Duodenal mucosa (tissue), 2 donors: ENCODE measurements around the gene SKIL.

Experiments used
- H3K27ac ChIP-seq: one replicate; pipeline ENCODE4 v1.7.0; 2013; ENCODE audit warnings: low read depth, low read length
- H3K27me3 ChIP-seq, 2 donors: one replicate each; pipeline ENCODE4 v1.7.0; 2013; ENCODE audit warnings: low read length in 2 of 2, control low read depth in 1 of 2; ENCODE audit not compliant: insufficient read depth in 2 of 2, control insufficient read depth in 1 of 2
- H3K36me3 ChIP-seq, 2 donors: one replicate each; pipeline ENCODE4 v1.7.0; 2013; ENCODE audit warnings: low read length in 2 of 2, control low read depth in 1 of 2; ENCODE audit not compliant: insufficient read depth in 2 of 2, control insufficient read depth in 1 of 2
- H3K4me1 ChIP-seq, 2 donors: one replicate each; pipeline ENCODE4 v1.7.0; 2013; ENCODE audit warnings: low read length in 2 of 2, control low read depth in 1 of 2; ENCODE audit not compliant: insufficient read depth in 2 of 2, control insufficient read depth in 1 of 2
- H3K4me3 ChIP-seq, 2 donors: one replicate each; pipeline ENCODE4 v1.7.0; 2013; ENCODE audit warnings: low read length in 2 of 2, low read depth in 1 of 2
- H3K9ac ChIP-seq, 2 donors: one replicate each; pipeline ENCODE4 v1.7.0; 2013; ENCODE audit warnings: low read length in 2 of 2, low read depth in 1 of 2
- H3K9me3 ChIP-seq, 2 donors: one replicate each; pipeline ENCODE4 v1.7.0; 2013; ENCODE audit warnings: low read length in 2 of 2, control low read depth in 1 of 2; ENCODE audit not compliant: control insufficient read depth in 1 of 2

SKIL gene

GRCh38 chr3:170421111-170421641 is 63.7 kb downstream of the SKIL start:
- H3K36me3 ChIP-seq = no peaks in the 10 kb centered on the region
- no peaks in the 10 kb centered on the region for H3K9me3 ChIP-seq
- H3K4me3 ChIP-seq = no peak overlapping the region
- no peak overlapping the region for H3K27ac ChIP-seq
- H3K4me1 ChIP-seq = peaks cover 11 to 13% of the 10 kb centered on the region in 2 donors
- H3K9ac ChIP-seq = no peak overlapping the region
- peaks cover 21 to 32% of the 10 kb centered on the region in 2 donors for H3K27me3 ChIP-seq

- Histone ChIP-seq H3K4me3 (no peak overlapping the region), H3K9ac (no peak overlapping the region), H3K27ac (no peak overlapping the region), H3K4me1 (peaks cover 11 to 13% of the 10 kb centered on the region in 2 donors), H3K9me3 (no peaks in the 10 kb centered on the region), H3K36me3 (no peaks in the 10 kb centered on the region), H3K27me3 (peaks cover 21 to 28% of the 10 kb centered on the region in 2 donors)
Observed at GRCh38 chr3:170421758-170422157, 64.2 kb downstream of the SKIL start.

GRCh38 chr3:170423001-170423615 is 65.6 kb downstream of the SKIL start:
- Histone ChIP-seq H3K9ac (no peak overlapping the region), H3K9me3 (no peaks in the 10 kb centered on the region), H3K4me3 (no peak overlapping the region), H3K36me3 (no peaks in the 10 kb centered on the region), H3K27ac (no peak overlapping the region), H3K27me3 (peaks cover 20 to 23% of the 10 kb centered on the region in 2 donors), H3K4me1 (peaks cover 11 to 13% of the 10 kb centered on the region in 2 donors)

- H3K4me3 ChIP-seq = no peak overlapping the region
Observed at GRCh38 chr3:170424879-170425278, 67.4 kb downstream of the SKIL start.

GRCh38 chr3:170425491-170426239 is 68.2 kb downstream of the SKIL start:
- Histone ChIP-seq H3K4me3 (no peak overlapping the region), H3K9me3 (no peaks in the 10 kb centered on the region), H3K36me3 (no peaks in the 10 kb centered on the region), H3K27me3 (no peaks in the 10 kb centered on the region), H3K27ac (no peak overlapping the region), H3K9ac (no peak overlapping the region), H3K4me1 (no peaks in the 10 kb centered on the region)

More at GRCh38 chr3:170424879-170425278, 67.4 kb downstream of the SKIL start:
- Histone ChIP-seq H3K36me3 (no peaks in the 10 kb centered on the region), H3K27me3 (peaks cover 5 to 7% of the 10 kb centered on the region in 2 donors), H3K4me1 (peaks cover 0 to 1% of the 10 kb centered on the region in 2 donors), H3K9ac (no peak overlapping the region), H3K9me3 (no peaks in the 10 kb centered on the region), H3K27ac (no peak overlapping the region)

- no peak overlapping the region for H3K4me3 ChIP-seq
- H3K4me1 ChIP-seq = no peaks in the 10 kb centered on the region
- H3K9ac ChIP-seq = no peak overlapping the region
- H3K9me3 ChIP-seq = no peaks in the 10 kb centered on the region
- H3K27me3 ChIP-seq = no peaks in the 10 kb centered on the region
- H3K36me3 ChIP-seq = no peaks in the 10 kb centered on the region
- H3K27ac ChIP-seq = no peak overlapping the region
Observed at GRCh38 chr3:170426240-170426797, 68.8 kb downstream of the SKIL start.

GRCh38 chr3:170428095-170428494 is 70.6 kb downstream of the SKIL start:
- Histone ChIP-seq H3K36me3 (no peaks in the 10 kb centered on the region), H3K4me1 (no peaks in the 10 kb centered on the region), H3K27me3 (no peaks in the 10 kb centered on the region), H3K9ac (no peak overlapping the region), H3K27ac (no peak overlapping the region), H3K4me3 (no peak overlapping the region), H3K9me3 (no peaks in the 10 kb centered on the region)

GRCh38 chr3:170429050-170429449 is 71.5 kb downstream of the SKIL start:
- Histone ChIP-seq H3K4me3 (no peak overlapping the region), H3K27me3 (no peaks in the 10 kb centered on the region), H3K9me3 (no peaks in the 10 kb centered on the region), H3K36me3 (no peaks in the 10 kb centered on the region), H3K9ac (no peak overlapping the region), H3K27ac (no peak overlapping the region), H3K4me1 (no peaks in the 10 kb centered on the region)

GRCh38 chr3:170431054-170431453 is 73.5 kb downstream of the SKIL start:
- no peaks in the 10 kb centered on the region for H3K36me3 ChIP-seq
- H3K9me3 ChIP-seq = no peaks in the 10 kb centered on the region
- no peaks in the 10 kb centered on the region for H3K4me1 ChIP-seq
- H3K9ac ChIP-seq = no peak overlapping the region
- no peaks in the 10 kb centered on the region for H3K27me3 ChIP-seq
- no peak overlapping the region for H3K4me3 ChIP-seq
- H3K27ac ChIP-seq = no peak overlapping the region

GRCh38 chr3:170432416-170432815 is 74.9 kb downstream of the SKIL start:
- Histone ChIP-seq H3K4me3 (no peak overlapping the region), H3K27ac (no peak overlapping the region), H3K9me3 (no peaks in the 10 kb centered on the region), H3K27me3 (no peaks in the 10 kb centered on the region), H3K4me1 (no peaks in the 10 kb centered on the region), H3K36me3 (no peaks in the 10 kb centered on the region), H3K9ac (no peak overlapping the region)
